CD14-positive monocyte (primary cell): ENCODE results near the gene COL9A3. TPM values are rescaled to one million over a fixed set of nuclear protein-coding genes. Genes with fewer than 3 reads are reported as not detected.
A peak's percentile ranks its signal among the peaks of the same experiment; 100 is the strongest.

Experiments
- DNase-seq, 3 donors: peaks; one replicate each; pipeline ENCODE4 v3.0.0-alpha.2; 2011 to 2022
- H2AFZ ChIP-seq: 2 replicates; pipeline ENCODE4 v1.6.0; 2012; ENCODE audit warnings: mild to moderate bottlenecking, low read depth, low read length, inconsistent platforms; ENCODE audit not compliant: insufficient read depth, poor library complexity, severe bottlenecking
- H3K27ac ChIP-seq, 2 donors: 1 replicate in 1 of 2; 2 replicates in 1 of 2; pipeline ENCODE4 v1.5.1; 2012 to 2013; ENCODE audit warnings: low read length in 2 of 2, control low read depth in 1 of 2, inconsistent platforms in 1 of 2, low read depth in 1 of 2, mild to moderate bottlenecking in 1 of 2
- H3K27me3 ChIP-seq, 2 donors: one replicate each; pipeline versions ENCODE4 v1.6.0 to v1.6.1; 2011 to 2013; ENCODE audit warnings: low read length in 2 of 2; ENCODE audit not compliant: control insufficient read depth in 2 of 2, insufficient read depth in 2 of 2
- H3K36me3 ChIP-seq, 2 donors: replicated peaks in 1 of 2; 1 replicate in 1 of 2; 2 replicates in 1 of 2; pipeline versions ENCODE4 v1.5.1 to v1.6.1; 2012 to 2013; ENCODE audit warnings: low read length in 2 of 2, control low read depth in 1 of 2, inconsistent platforms in 1 of 2, mild to moderate bottlenecking in 1 of 2; ENCODE audit not compliant: insufficient read depth in 2 of 2, control insufficient read depth in 1 of 2
- H3K4me1 ChIP-seq, 2 donors: 1 replicate in 1 of 2; 2 replicates in 1 of 2; pipeline versions ENCODE4 v1.5.1 to v1.6.1; 2012 to 2013; ENCODE audit warnings: low read length in 2 of 2, control low read depth in 1 of 2, inconsistent platforms in 1 of 2, mild to moderate bottlenecking in 1 of 2, moderate library complexity in 1 of 2; ENCODE audit not compliant: insufficient read depth in 2 of 2, control insufficient read depth in 1 of 2
- H3K4me2 ChIP-seq: replicated peaks from 2 replicates; pipeline ENCODE3; 2012; ENCODE audit warnings: low read length, moderate library complexity, mild to moderate bottlenecking; ENCODE audit not compliant: poor library complexity, severe bottlenecking; ENCODE audit errors: extremely low read depth
- H3K4me3 ChIP-seq, 3 experiments: fragments of 200-600 bp in 1 of 3; sonication (generic) in 1 of 3; replicated peaks in 1 of 3; 1 replicate in 2 of 3; 2 replicates in 1 of 3; pipeline ENCODE4 v1.5.1; 2011 to 2013; ENCODE audit warnings: low read length in 3 of 3, mild to moderate bottlenecking in 3 of 3, control low read depth in 2 of 3, low read depth in 2 of 3, inconsistent platforms in 1 of 3, moderate library complexity in 1 of 3
- H3K79me2 ChIP-seq: 2 replicates; pipeline ENCODE4 v1.6.0; 2012; ENCODE audit warnings: mild to moderate bottlenecking, control low read depth, inconsistent platforms, low read length, moderate library complexity; ENCODE audit not compliant: insufficient read depth
- H3K9ac ChIP-seq: 2 replicates; pipeline ENCODE4 v1.6.0; 2017; ENCODE audit warnings: low read length, mild to moderate bottlenecking; ENCODE audit not compliant: insufficient read depth, poor library complexity, severe bottlenecking
- H3K9me3 ChIP-seq, 2 donors: replicated peaks in 1 of 2; 1 replicate in 1 of 2; 2 replicates in 1 of 2; pipeline versions ENCODE4 v1.5.1 to v1.6.1; 2012 to 2013; ENCODE audit warnings: low read length in 2 of 2, control low read depth in 1 of 2; ENCODE audit not compliant: control insufficient read depth in 1 of 2, insufficient read depth in 1 of 2
- H4K20me1 ChIP-seq: 2 replicates; pipeline ENCODE4 v1.6.0; 2012; ENCODE audit warnings: mild to moderate bottlenecking, low read length, control low read depth, moderate library complexity; ENCODE audit not compliant: insufficient read depth
- H3K27ac Mint-ChIP-seq, 7 donors: one replicate each; pipeline ENCODE4 v1.8.0; 2020; ENCODE audit warnings: mild to moderate bottlenecking in 7 of 7, mixed read lengths in 7 of 7, moderate library complexity in 6 of 7, inconsistent platforms in 2 of 7
- H3K27me3 Mint-ChIP-seq, 3 donors: one replicate each; pipeline ENCODE4 v1.8.0; 2021 to 2022; ENCODE audit warnings: low read depth in 3 of 3, mild to moderate bottlenecking in 3 of 3, mixed read lengths in 3 of 3, moderate library complexity in 3 of 3, inconsistent platforms in 1 of 3
- H3K36me3 Mint-ChIP-seq, 2 donors: one replicate each; pipeline ENCODE4 v1.8.0; 2020; ENCODE audit warnings: mixed read lengths in 2 of 2, inconsistent platforms in 1 of 2, mild to moderate bottlenecking in 1 of 2
- H3K4me1 Mint-ChIP-seq: one replicate; pipeline ENCODE4 v1.8.0; 2020; ENCODE audit warnings: mild to moderate bottlenecking, mixed read lengths
- H3K4me3 Mint-ChIP-seq, 2 donors: one replicate each; pipeline ENCODE4 v1.8.0; 2020; ENCODE audit warnings: mild to moderate bottlenecking in 2 of 2, mixed read lengths in 2 of 2, moderate library complexity in 1 of 2
- H3K9me3 Mint-ChIP-seq, 7 donors: one replicate each; pipeline ENCODE4 v1.8.0; 2020 to 2022; ENCODE audit warnings: mixed read lengths in 7 of 7, mild to moderate bottlenecking in 6 of 7, moderate library complexity in 6 of 7, inconsistent platforms in 2 of 7
- WGBS: methylation state at CpG from one replicate; pipeline ENCODE4 v1.1.5; 2013; ENCODE audit warnings: missing lambda C conversion rate; ENCODE audit not compliant: insufficient coverage; 5-methylcytosine and 5-hydroxymethylcytosine counted together
- intact Hi-C, 2 donors: fragments of 100-400 bp; cut with micrococcal nuclease; formaldehyde crosslinking; loops; one replicate each; pipeline versions ENCODE4 v1.15.0 to v1.15.1; 2023
- polyA plus RNA-seq, 3 donors: library from polyadenylated mRNA; depleted of rRNA in 1 of 3; unstranded in 2 of 3; stranded (reverse) in 1 of 3; fragments of 300-500 nt in 2 of 3; fragments of >200 nt in 1 of 3; fragmentation: Illumina TruSeq in 2 of 3; gene quantifications; 1 replicate in 2 of 3; 2 replicates in 1 of 3; pipeline ENCODE4 v1.2.3, GENCODE V29; 2012 to 2021
- TF ChIP-seq, protein P1 (sequence below): fragments of 200-600 bp; IDR thresholded peaks from one replicate; pipeline ENCODE4 v1.8.0; 2022; ENCODE audit warnings: antibody characterized with exemption, mild to moderate bottlenecking

The COL9A3 gene
- polyA plus RNA-seq, 3 donors = 1.8 to 4.4 (median 2.6) TPM

DNA sequence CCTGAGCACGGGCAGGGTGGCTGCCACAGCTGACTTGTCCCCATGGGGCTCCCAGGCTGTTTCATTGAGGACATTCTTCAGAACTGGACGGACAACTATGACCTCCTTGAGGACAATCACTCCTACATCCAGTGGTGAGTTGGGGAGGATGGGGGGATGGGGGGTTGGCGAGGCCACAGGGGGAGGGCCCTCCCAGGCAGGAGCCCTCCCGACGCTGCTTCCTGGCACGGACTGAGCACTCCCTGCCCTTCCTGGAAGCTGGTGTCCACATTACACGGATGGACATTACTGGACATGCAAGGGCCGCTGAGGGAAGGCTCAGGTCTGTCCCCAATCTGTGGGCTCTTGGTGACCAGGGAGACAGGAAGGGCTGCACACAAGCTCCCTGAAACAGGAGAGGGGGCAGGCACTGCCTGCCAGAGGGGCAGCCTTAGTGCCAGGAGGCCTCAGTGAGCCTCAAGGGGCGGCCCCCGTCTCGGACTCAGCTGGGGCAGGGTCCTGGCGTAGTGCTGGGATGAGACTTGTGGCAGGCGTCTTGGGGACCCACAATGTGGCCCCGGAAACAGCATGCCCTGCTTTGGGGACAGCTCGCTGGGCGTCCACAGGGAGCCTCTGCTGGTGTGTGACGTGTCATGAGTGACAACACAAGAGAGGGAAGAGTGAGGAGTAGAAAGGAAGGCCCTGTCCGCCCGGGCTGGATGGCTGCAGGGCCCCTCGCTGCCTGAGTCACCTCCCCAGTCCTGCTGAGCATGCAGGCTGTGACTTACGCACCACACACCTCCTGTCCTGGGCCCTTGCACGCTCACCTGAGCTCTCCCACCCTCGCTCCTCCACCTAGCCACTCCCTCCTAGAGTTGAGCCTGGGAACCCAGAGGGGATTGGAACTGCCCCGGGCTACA is 7.1 kb upstream of the COL9A3 start:
- peaks cover 30 to 41% of the 10 kb centered on the region in 2 donors for H3K4me1 ChIP-seq
- H4K20me1 ChIP-seq = peaks cover 94% of the 10 kb centered on the region
- H3K4me1 Mint-ChIP-seq = peaks cover 28% of the 10 kb centered on the region
- H3K36me3 ChIP-seq = peaks cover 67 to 76% of the 10 kb centered on the region in 2 donors
- H3K9ac ChIP-seq = no peak overlapping the region
- peak overlapping the region in 1 of 7 donors; percentile 63 for H3K27ac Mint-ChIP-seq
- H3K27ac ChIP-seq = no peak overlapping the region
- H3K36me3 Mint-ChIP-seq = peaks cover 51 to 76% of the 10 kb centered on the region in 2 donors
- no peak for DNase-seq
- H3K4me3 Mint-ChIP-seq = no peak overlapping the region
- H3K9me3 ChIP-seq = no peaks in the 10 kb centered on the region
- peaks cover 0 to 9% of the 10 kb centered on the region in 2 donors for H3K27me3 ChIP-seq
- TF ChIP-seq, protein P1, sequence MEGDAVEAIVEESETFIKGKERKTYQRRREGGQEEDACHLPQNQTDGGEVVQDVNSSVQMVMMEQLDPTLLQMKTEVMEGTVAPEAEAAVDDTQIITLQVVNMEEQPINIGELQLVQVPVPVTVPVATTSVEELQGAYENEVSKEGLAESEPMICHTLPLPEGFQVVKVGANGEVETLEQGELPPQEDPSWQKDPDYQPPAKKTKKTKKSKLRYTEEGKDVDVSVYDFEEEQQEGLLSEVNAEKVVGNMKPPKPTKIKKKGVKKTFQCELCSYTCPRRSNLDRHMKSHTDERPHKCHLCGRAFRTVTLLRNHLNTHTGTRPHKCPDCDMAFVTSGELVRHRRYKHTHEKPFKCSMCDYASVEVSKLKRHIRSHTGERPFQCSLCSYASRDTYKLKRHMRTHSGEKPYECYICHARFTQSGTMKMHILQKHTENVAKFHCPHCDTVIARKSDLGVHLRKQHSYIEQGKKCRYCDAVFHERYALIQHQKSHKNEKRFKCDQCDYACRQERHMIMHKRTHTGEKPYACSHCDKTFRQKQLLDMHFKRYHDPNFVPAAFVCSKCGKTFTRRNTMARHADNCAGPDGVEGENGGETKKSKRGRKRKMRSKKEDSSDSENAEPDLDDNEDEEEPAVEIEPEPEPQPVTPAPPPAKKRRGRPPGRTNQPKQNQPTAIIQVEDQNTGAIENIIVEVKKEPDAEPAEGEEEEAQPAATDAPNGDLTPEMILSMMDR = no peak
- intact Hi-C loops = loop anchor here (5.0 to 10.0 kb wide), 7 partner anchors 142 to 665 kb away; partner anchors contain the start of genes ADRM1 (in 2 of the 2), PSMA7 (in 1 of the 2), RPS21 (in 1 of the 2) and SS18L1 (in 1 of the 2)
- peaks cover 55% of the 10 kb centered on the region for H3K79me2 ChIP-seq
- peaks cover 9 to 25% (median 12%) of the 10 kb centered on the region in 3 donors for H3K27me3 Mint-ChIP-seq
- 96% methylated on average over 21 of the region's 24 CpGs for WGBS
- no peak overlapping the region for H3K4me2 ChIP-seq
- no peaks in the 10 kb centered on the region for H3K9me3 Mint-ChIP-seq
- no peak overlapping the region for H2AFZ ChIP-seq
- no peak overlapping the region for H3K4me3 ChIP-seq

DNA sequence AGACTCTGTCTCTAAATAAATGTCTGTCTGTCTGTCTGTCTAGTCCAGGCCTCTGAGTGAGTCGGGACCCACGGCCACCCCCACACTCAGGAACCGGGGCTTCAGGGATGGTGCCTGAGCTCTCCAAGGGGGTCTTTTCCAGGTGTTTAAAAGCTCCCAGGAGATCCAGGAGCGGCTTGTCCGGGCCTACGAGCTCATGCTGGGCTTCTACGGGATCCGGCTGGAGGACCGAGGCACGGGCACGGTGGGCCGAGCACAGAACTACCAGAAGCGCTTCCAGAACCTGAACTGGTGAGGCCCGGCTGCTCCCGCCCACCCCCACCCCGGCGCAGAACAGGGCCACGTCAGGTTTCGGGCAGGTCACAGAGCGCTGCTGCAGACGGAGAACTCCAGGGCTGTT is 5.5 kb upstream of the COL9A3 start:
- Mint-ChIP-seq H3K9me3 (peaks cover 0 to 4% (median 0%) of the 10 kb centered on the region in 7 donors), H3K27me3 (peaks cover 24 to 41% (median 26%) of the 10 kb centered on the region in 3 donors), H3K4me3 (no peak overlapping the region), H3K4me1 (peaks cover 37% of the 10 kb centered on the region), H3K27ac (no peak overlapping the region), H3K36me3 (peaks cover 49 to 70% of the 10 kb centered on the region in 2 donors)
- Histone ChIP-seq H3K9me3 (no peaks in the 10 kb centered on the region), H3K4me1 (peaks cover 28 to 47% of the 10 kb centered on the region in 2 donors), H3K27ac (no peak overlapping the region), H3K9ac (no peak overlapping the region), H4K20me1 (peaks cover 100% of the 10 kb centered on the region), H3K36me3 (peaks cover 67 to 76% of the 10 kb centered on the region in 2 donors), H3K4me3 (no peak overlapping the region), H3K4me2 (no peak overlapping the region), H3K79me2 (peaks cover 40% of the 10 kb centered on the region), H3K27me3 (peaks cover 5 to 25% of the 10 kb centered on the region in 2 donors), H2AFZ (no peak overlapping the region)
- 96% methylated on average over 21 of the region's 21 CpGs for WGBS
- intact Hi-C loops = loop anchor here in 1 of 2 donors (5.0 kb wide), 1 partner anchor 309 kb away; no protein-coding TSS in a partner anchor
- TF ChIP-seq, protein P1 = no peak
- DNase-seq = no peak
